ENCODE data around the gene HDAC4. TPM values are rescaled to one million over a fixed set of nuclear protein-coding genes. Genes with fewer than 3 reads are reported as not detected.

HDAC4 gene
- total RNA-seq, 1 experiment from 2014 or later, result 21.8 TPM

DNA sequence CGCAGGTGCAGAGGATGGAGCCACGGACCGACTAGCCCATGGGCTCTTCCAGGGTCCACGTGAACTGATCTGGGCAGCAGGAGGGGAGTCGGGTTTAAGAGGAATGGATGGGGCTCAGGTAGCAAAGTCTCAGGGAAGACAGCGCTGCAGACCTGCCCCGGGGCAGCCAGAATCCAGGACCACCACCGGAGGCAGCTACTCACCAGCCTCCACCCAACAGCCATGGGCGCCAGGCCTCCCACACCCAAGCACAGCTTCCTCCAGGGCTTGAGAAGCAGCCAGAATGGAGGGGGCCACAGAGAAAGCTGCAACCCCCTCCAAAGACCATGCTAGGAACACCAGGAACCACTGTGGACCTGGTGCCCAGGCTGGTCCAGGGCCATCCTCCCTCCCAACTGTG is 388.6 kb downstream of the HDAC4 start:
- no peaks in the 10 kb centered on the region for H3K36me3 Mint-ChIP-seq (ENCODE audit: insufficient read depth, unreplicated experiment)
- H3K4me1 Mint-ChIP-seq (ENCODE audit: insufficient read depth, unreplicated experiment), result peaks cover under 1% of the 10 kb centered on the region
- intact Hi-C loops (cut with micrococcal nuclease), result no loop called here
- ChIA-PET CTCF (no interaction called here), POLR2A (interaction anchor here (1.7 kb wide), 1 partner anchor 8 kb away, joined by 4 read pairs; no protein-coding TSS in a partner anchor)
- no TSS peak for BruUV-seq (replicated peaks)
- no peak overlapping the region for H3K27ac Mint-ChIP-seq (ENCODE audit: low read depth, unreplicated experiment)
- H3K9me3 Mint-ChIP-seq (ENCODE audit: unreplicated experiment), result no peaks in the 10 kb centered on the region
- no peak for DNase-seq (ENCODE audit: unreplicated experiment)
- H3K27me3 Mint-ChIP-seq (ENCODE audit: insufficient read depth, unreplicated experiment), result peaks cover 40% of the 10 kb centered on the region
- TF ChIP-seq, protein P1, sequence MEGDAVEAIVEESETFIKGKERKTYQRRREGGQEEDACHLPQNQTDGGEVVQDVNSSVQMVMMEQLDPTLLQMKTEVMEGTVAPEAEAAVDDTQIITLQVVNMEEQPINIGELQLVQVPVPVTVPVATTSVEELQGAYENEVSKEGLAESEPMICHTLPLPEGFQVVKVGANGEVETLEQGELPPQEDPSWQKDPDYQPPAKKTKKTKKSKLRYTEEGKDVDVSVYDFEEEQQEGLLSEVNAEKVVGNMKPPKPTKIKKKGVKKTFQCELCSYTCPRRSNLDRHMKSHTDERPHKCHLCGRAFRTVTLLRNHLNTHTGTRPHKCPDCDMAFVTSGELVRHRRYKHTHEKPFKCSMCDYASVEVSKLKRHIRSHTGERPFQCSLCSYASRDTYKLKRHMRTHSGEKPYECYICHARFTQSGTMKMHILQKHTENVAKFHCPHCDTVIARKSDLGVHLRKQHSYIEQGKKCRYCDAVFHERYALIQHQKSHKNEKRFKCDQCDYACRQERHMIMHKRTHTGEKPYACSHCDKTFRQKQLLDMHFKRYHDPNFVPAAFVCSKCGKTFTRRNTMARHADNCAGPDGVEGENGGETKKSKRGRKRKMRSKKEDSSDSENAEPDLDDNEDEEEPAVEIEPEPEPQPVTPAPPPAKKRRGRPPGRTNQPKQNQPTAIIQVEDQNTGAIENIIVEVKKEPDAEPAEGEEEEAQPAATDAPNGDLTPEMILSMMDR (IDR thresholded peaks at IDR 0.05; ENCODE audit: unreplicated experiment), result no peak
- H3K4me3 Mint-ChIP-seq (ENCODE audit: unreplicated experiment), result no peak overlapping the region

DNA sequence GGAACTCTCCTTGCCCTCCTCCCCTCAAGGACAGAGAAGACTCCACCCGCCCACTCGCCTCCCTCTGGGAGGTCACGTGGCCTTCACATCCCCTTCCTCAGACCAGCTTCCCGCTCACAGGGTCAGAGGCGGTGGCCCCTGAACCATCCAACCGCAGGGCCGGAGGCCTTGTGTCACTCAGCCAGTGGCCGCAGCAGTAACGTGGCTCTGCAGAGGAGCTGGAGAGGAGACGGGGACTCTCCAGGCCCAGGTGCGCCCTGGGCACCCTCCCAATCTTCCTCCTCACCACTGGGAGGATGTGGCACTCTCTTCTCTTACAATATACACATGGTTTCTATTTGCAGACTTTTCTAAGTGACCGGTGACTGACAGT is 391.2 kb downstream of the HDAC4 start:
- Mint-ChIP-seq H3K4me1 (ENCODE audit: insufficient read depth, unreplicated experiment) (peaks cover 9% of the 10 kb centered on the region), H3K36me3 (ENCODE audit: insufficient read depth, unreplicated experiment) (no peaks in the 10 kb centered on the region), H3K27ac (ENCODE audit: low read depth, unreplicated experiment) (no peak overlapping the region), H3K4me3 (ENCODE audit: unreplicated experiment) (no peak overlapping the region), H3K9me3 (ENCODE audit: unreplicated experiment) (no peaks in the 10 kb centered on the region), H3K27me3 (ENCODE audit: insufficient read depth, unreplicated experiment) (peaks cover 40% of the 10 kb centered on the region)
- TF ChIP-seq, protein P1 (IDR thresholded peaks at IDR 0.05; ENCODE audit: unreplicated experiment), result no peak
- intact Hi-C loops (cut with micrococcal nuclease), result no loop called here
- BruUV-seq (replicated peaks), result no TSS peak
- ChIA-PET POLR2A (no interaction called here), CTCF (no interaction called here)
- DNase-seq (ENCODE audit: unreplicated experiment), result no peak

DNA sequence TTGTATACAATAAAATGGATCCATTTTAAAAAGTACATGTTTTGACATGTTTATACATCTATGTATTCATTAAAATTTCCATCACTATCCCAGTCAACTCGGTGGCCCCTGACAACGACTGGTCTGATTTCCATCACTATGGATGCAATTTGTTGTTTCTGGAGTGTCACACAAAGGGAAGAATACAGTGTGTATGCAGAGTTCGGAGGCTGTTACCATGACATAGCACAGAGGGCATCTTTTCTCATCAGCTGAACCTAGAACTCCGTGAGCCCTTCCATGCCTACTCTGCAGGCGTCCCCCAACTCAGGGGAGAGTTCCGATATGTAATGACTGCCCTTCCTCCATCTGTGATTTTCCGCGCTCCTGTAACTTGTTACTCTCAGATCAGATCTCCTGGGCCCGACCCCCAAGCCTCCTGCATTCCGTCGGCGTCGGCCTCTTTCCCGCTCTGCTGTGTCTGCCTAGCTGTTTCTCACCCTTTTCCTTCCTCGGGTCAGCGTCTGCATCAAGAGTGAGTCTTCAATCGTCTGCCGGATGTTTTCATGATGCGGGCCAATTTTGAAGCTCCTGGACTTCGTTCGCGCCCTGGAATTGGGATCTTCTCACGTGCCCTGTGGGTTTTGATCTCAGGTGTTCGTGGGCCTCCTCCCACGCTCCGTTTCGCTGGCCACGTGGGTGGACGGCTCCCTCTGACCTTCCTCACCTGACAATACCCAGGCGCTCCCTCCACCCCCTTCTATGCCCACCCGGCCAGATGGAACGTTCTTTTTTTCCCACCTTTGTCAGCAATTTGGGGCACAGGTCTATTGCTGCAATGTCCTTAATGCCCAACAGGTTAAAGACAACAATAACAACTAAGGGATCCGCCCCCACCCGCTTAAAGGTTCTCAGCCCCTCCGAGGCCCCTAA is 391.9 kb downstream of the HDAC4 start:
- no peak overlapping the region for H3K4me3 Mint-ChIP-seq (ENCODE audit: unreplicated experiment)

DNA sequence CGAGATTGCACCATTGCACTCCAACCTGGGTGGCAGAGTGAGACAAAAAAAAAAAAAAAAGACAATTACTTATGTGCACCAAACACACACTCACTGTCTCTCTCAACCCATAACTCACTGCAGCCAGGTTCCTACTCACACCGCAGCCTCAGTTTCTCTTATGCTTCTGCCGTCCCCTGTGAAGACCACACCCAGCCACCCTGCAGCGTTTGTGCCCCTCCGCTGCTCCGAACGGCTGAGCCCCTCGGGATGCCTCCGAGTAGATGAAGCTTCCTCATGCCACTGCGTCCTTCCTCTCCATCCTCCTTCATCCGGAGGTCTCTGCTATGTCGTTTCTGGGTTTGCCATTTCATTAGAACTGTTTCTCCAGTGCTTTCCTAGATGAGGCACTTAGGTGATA is 392.8 kb downstream of the HDAC4 start:
- ChIA-PET CTCF (no interaction called here), POLR2A (interaction anchor here (0.9 kb wide), 1 partner anchor 17 kb away, joined by 4 read pairs; no protein-coding TSS in a partner anchor)
- no peaks in the 10 kb centered on the region for H3K9me3 Mint-ChIP-seq (ENCODE audit: unreplicated experiment)
- no TSS peak for BruUV-seq (replicated peaks)
- intact Hi-C loops (cut with micrococcal nuclease), result no loop called here
- peaks cover 40% of the 10 kb centered on the region for H3K27me3 Mint-ChIP-seq (ENCODE audit: insufficient read depth, unreplicated experiment)
- TF ChIP-seq, protein P1 (IDR thresholded peaks at IDR 0.05; ENCODE audit: unreplicated experiment), result no peak
- H3K4me1 Mint-ChIP-seq (ENCODE audit: insufficient read depth, unreplicated experiment), result peaks cover 9% of the 10 kb centered on the region
- H3K36me3 Mint-ChIP-seq (ENCODE audit: insufficient read depth, unreplicated experiment), result no peaks in the 10 kb centered on the region
- H3K27ac Mint-ChIP-seq (ENCODE audit: low read depth, unreplicated experiment), result no peak overlapping the region
- no peak overlapping the region for H3K4me3 Mint-ChIP-seq (ENCODE audit: unreplicated experiment)
- no peak for DNase-seq (ENCODE audit: unreplicated experiment)

More for the DNA sequence above, 391.9 kb downstream of the HDAC4 start:
- no peaks in the 10 kb centered on the region for H3K9me3 Mint-ChIP-seq (ENCODE audit: unreplicated experiment)
- BruUV-seq (replicated peaks), result no TSS peak
- TF ChIP-seq, protein P1 (IDR thresholded peaks at IDR 0.05; ENCODE audit: unreplicated experiment), result no peak
- ChIA-PET POLR2A (interaction anchor here (0.9 kb wide), 1 partner anchor 16 kb away, joined by 4 read pairs; no protein-coding TSS in a partner anchor), CTCF (no interaction called here)
- peaks cover 9% of the 10 kb centered on the region for H3K4me1 Mint-ChIP-seq (ENCODE audit: insufficient read depth, unreplicated experiment)
- intact Hi-C loops (cut with micrococcal nuclease), result no loop called here
- peaks cover 40% of the 10 kb centered on the region for H3K27me3 Mint-ChIP-seq (ENCODE audit: insufficient read depth, unreplicated experiment)
- no peak overlapping the region for H3K27ac Mint-ChIP-seq (ENCODE audit: low read depth, unreplicated experiment)
- H3K36me3 Mint-ChIP-seq (ENCODE audit: insufficient read depth, unreplicated experiment), result no peaks in the 10 kb centered on the region
- no peak for DNase-seq (ENCODE audit: unreplicated experiment)
